HCT116 (cell line): ENCODE data around the gene PDZRN4. TPM values are rescaled to one million over a fixed set of nuclear protein-coding genes. Genes with fewer than 3 reads are reported as not detected.

Source experiments
- ATAC-seq: fragments of 200-7000 bp; cut with Tn5 transposase; 2 replicates; pipeline ENCODE4 v1.9.1; 2020; ENCODE audit warnings: mild to moderate bottlenecking, moderate library complexity
- BruUV-seq: library from RNA; stranded (reverse); fragments of 400-500 nt; replicated peaks from 2 replicates; lab custom pipeline; 2021; lab: Mats Ljungman, UMichigan
- CTCF ChIA-PET: fragments of 300-600 bp; sonication (Branson Sonifier 250); formaldehyde crosslinking; loops from one replicate; lab custom pipeline; 2021; ENCODE audit warnings: antibody characterized with exemption; lab: Charles Lee
- POLR2A ChIA-PET: fragments of 300-600, 350-600 bp; sonication (Branson Sonifier 250); formaldehyde crosslinking; loops from one replicate; lab custom pipeline; 2021; ENCODE audit warnings: antibody characterized with exemption; lab: Charles Lee
- RAD21 ChIA-PET, 2 experiments: fragments of 300-600 bp; sonication (Branson Sonifier 250); formaldehyde crosslinking; loops; one replicate each; lab custom pipeline; 2023; ENCODE audit warnings: low total read pairs in 2 of 2; ENCODE audit not compliant: uncharacterized antibody in 2 of 2, unreplicated experiment in 2 of 2, low non-redundant PET in 1 of 2; lab: Charles Lee
- DNase-seq: peaks from one replicate; pipeline ENCODE4 v3.0.0-alpha.2; 2010; ENCODE audit warnings: low read depth, low spot score
- H2AFZ ChIP-seq: fragments of 200-600 bp; shearing (Covaris generic), sonication (generic); 2 replicates; pipeline ENCODE4 v1.6.1; 2017; ENCODE audit warnings: low read depth, mixed run types, mixed read lengths, antibody characterized with exemption, low read length; ENCODE audit not compliant: poor library complexity, severe bottlenecking
- H3K27ac ChIP-seq: 2 replicates; pipeline ENCODE4 v1.5.1; 2012; ENCODE audit warnings: low read depth, low read length
- H3K27me3 ChIP-seq: fragments of 200-600 bp; sonication (generic); 2 replicates; pipeline ENCODE4 v1.6.1; 2016; ENCODE audit warnings: mixed run types, low read length, mixed read lengths; ENCODE audit not compliant: insufficient read depth
- H3K36me3 ChIP-seq, 2 experiments: fragments of 200-500 bp in 1 of 2; fragments of 200-600 bp in 1 of 2; sonication (Bioruptor generic) in 1 of 2; sonication (generic) in 1 of 2; 2 replicates each; pipeline versions ENCODE4 v1.5.1 to v1.6.1; 2014 to 2016; ENCODE audit warnings: low read length in 2 of 2, inconsistent platforms in 1 of 2, mixed read lengths in 1 of 2, mixed run types in 1 of 2; ENCODE audit not compliant: insufficient read depth in 2 of 2, control insufficient read depth in 1 of 2
- H3K4me1 ChIP-seq, 2 experiments: fragments of 200-600 bp in 1 of 2; sonication (generic) in 1 of 2; 2 replicates each; pipeline versions ENCODE4 v1.5.1 to v1.6.1; 2012 to 2017; ENCODE audit warnings: low read length in 2 of 2, inconsistent platforms in 1 of 2, mild to moderate bottlenecking in 1 of 2, mixed read lengths in 1 of 2, mixed run types in 1 of 2, moderate library complexity in 1 of 2; ENCODE audit not compliant: insufficient read depth in 2 of 2, control insufficient read depth in 1 of 2
- H3K4me2 ChIP-seq: fragments of 200-600 bp; sonication (generic); 2 replicates; pipeline ENCODE4 v1.6.1; 2017; ENCODE audit warnings: mixed run types, low read length, mixed read lengths
- H3K4me3 ChIP-seq, 2 experiments: fragments of 200-600 bp in 1 of 2; sonication (generic) in 1 of 2; replicated peaks in 1 of 2; 2 replicates each; pipeline ENCODE4 v1.5.1; 2011 to 2016; ENCODE audit warnings: low read length in 2 of 2, control low read depth in 1 of 2, low read depth in 1 of 2, mild to moderate bottlenecking in 1 of 2, mixed read lengths in 1 of 2, mixed run types in 1 of 2
- H3K79me2 ChIP-seq: fragments of 200-600 bp; sonication (generic); 2 replicates; pipeline ENCODE4 v1.6.1; 2017; ENCODE audit warnings: mild to moderate bottlenecking, mixed run types, low read length, moderate library complexity, mixed read lengths; ENCODE audit not compliant: insufficient read depth
- H3K9ac ChIP-seq: fragments of 200-600 bp; sonication (generic); 2 replicates; pipeline ENCODE4 v1.6.1; 2016; ENCODE audit warnings: low read length, mixed read lengths
- H3K9me2 ChIP-seq: fragments of 200-600 bp; sonication (generic), shearing (Covaris generic); 2 replicates; pipeline ENCODE4 v1.6.1; 2017; ENCODE audit warnings: mixed run types, mild to moderate bottlenecking, moderate library complexity; ENCODE audit not compliant: insufficient read depth
- H3K9me3 ChIP-seq, 2 experiments: fragments of 200-500 bp in 1 of 2; fragments of 200-600 bp in 1 of 2; sonication (Bioruptor generic) in 1 of 2; sonication (generic) in 1 of 2; 2 replicates each; pipeline ENCODE4 v1.6.1; 2014 to 2017; ENCODE audit warnings: low read length in 2 of 2, mixed read lengths in 2 of 2, inconsistent platforms in 1 of 2, low read depth in 1 of 2, mild to moderate bottlenecking in 1 of 2, mixed run types in 1 of 2, moderate library complexity in 1 of 2; ENCODE audit not compliant: control insufficient read depth in 1 of 2, insufficient read depth in 1 of 2
- H4K20me1 ChIP-seq: fragments of 200-600 bp; sonication (generic), shearing (Covaris generic); 2 replicates; pipeline ENCODE4 v1.6.1; 2017; ENCODE audit warnings: mixed run types, mild to moderate bottlenecking, moderate library complexity; ENCODE audit not compliant: insufficient read depth
- ATF3 ChIP-seq: IDR thresholded peaks from 2 replicates; pipeline ENCODE4 v1.6.1; 2012
- CBX3 ChIP-seq: IDR thresholded peaks from 2 replicates; pipeline ENCODE4 v1.6.1; 2012; ENCODE audit warnings: low read depth
- CEBPB ChIP-seq: IDR thresholded peaks from 2 replicates; pipeline ENCODE4 v1.6.1; 2012; ENCODE audit warnings: low read depth
- CTCF ChIP-seq, 3 experiments: fragments of 200-600 bp in 1 of 3; sonication (generic) in 1 of 3; IDR thresholded peaks in 2 of 3; conservative IDR thresholded peaks in 1 of 3; 2 replicates each; pipeline ENCODE4 v1.5.1; 2012 to 2017; ENCODE audit warnings: low read depth in 2 of 3, low read length in 2 of 3, antibody characterized with exemption in 1 of 3, borderline replicate concordance in 1 of 3, control low read depth in 1 of 3, mild to moderate bottlenecking in 1 of 3, mixed read lengths in 1 of 3, mixed run types in 1 of 3, moderate library complexity in 1 of 3; ENCODE audit not compliant: insufficient read depth in 1 of 3
- EGR1 ChIP-seq: IDR thresholded peaks from 2 replicates; pipeline ENCODE4 v1.6.1; 2012; ENCODE audit warnings: low read depth
- ELF1 ChIP-seq: IDR thresholded peaks from 2 replicates; pipeline ENCODE4 v1.6.1; 2012; ENCODE audit warnings: low read depth, borderline replicate concordance
- EZH2phosphoT487 ChIP-seq: fragments of 200-600 bp; IDR thresholded peaks from 2 replicates; pipeline ENCODE4 v1.6.1; 2018; ENCODE audit warnings: antibody characterized with exemption, borderline replicate concordance
- FOSL1 ChIP-seq: IDR thresholded peaks from 2 replicates; pipeline ENCODE4 v1.6.1; 2012; ENCODE audit warnings: low read depth
- JUND ChIP-seq: IDR thresholded peaks from 2 replicates; pipeline ENCODE4 v1.6.1; 2012
- POLR2A ChIP-seq: IDR thresholded peaks from 2 replicates; pipeline ENCODE4 v1.7.0; 2011; ENCODE audit warnings: borderline replicate concordance; ENCODE audit not compliant: insufficient read depth, insufficient read length; ENCODE audit errors: extremely low read depth
- POLR2AphosphoS5 ChIP-seq: IDR thresholded peaks from 2 replicates; pipeline ENCODE4 v1.6.1; 2011; ENCODE audit warnings: mild to moderate bottlenecking, low read depth, low read length, moderate library complexity
- SP1 ChIP-seq: IDR thresholded peaks from 2 replicates; pipeline ENCODE4 v1.6.1; 2012; ENCODE audit warnings: low read depth
- SRF ChIP-seq: IDR thresholded peaks from 2 replicates; pipeline ENCODE4 v1.6.1; 2012; ENCODE audit warnings: low read depth
- TCF7L2 ChIP-seq: IDR thresholded peaks from 2 replicates; pipeline ENCODE4 v1.7.0; 2011; ENCODE audit warnings: borderline replicate concordance, inconsistent platforms; ENCODE audit not compliant: insufficient read depth, insufficient read length; ENCODE audit errors: extremely low read depth
- YY1 ChIP-seq: IDR thresholded peaks from 2 replicates; pipeline ENCODE4 v1.6.1; 2011; ENCODE audit warnings: low read length, low read depth, moderate library complexity, mild to moderate bottlenecking; ENCODE audit not compliant: insufficient replicate concordance; ENCODE audit errors: extremely low read depth
- ZFX ChIP-seq: fragments of 450-650 bp; IDR thresholded peaks from 2 replicates; pipeline ENCODE4 v1.6.1; 2017
- ZNF274 ChIP-seq: fragments of 200-500 bp; sonication (Bioruptor generic); IDR thresholded peaks from 2 replicates; pipeline ENCODE4 v1.6.1; 2014; ENCODE audit warnings: mild to moderate bottlenecking, low read depth, low read length, inconsistent platforms
- intact Hi-C: fragments of 100-400 bp; cut with micrococcal nuclease; formaldehyde crosslinking; loops from 2 replicates; pipeline ENCODE4 v1.10.0; 2022
- total RNA-seq: library from RNA; stranded (reverse); gene quantifications from one replicate; pipeline ENCODE4 v1.2.1, GENCODE V29; 2021; ENCODE audit not compliant: unreplicated experiment

Gene PDZRN4
- total RNA-seq, 1 experiment from 2014 or later: not detected

DNA sequence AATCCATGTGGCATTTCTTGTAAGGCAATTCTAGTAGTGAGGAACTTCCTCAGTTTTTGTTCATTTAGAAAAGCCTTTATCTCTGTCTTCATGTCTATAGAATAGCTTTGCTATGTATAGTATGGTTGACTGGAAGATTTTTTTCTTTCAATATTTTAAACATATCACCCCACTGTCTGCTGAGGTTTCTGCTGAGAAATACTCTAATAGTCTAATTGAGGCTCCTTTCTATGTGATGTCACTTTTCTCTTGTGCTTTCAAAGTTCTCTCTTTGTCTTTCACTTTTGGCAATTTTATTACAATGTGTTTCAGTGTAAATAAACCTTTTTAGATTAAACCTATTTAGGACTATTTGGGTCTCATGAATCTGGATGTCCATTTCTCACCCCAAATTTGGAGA, 192.8 kb downstream of the PDZRN4 start (continued):
- no peak for TF ChIP-seq CBX3
- TF ChIP-seq TCF7L2: no peak

- POLR2A ChIA-PET: no interaction called here
- H3K36me3 ChIP-seq: no peaks in the 10 kb centered on the region
- no peak for DNase-seq
- no TSS peak for BruUV-seq
- H3K4me1 ChIP-seq: no peaks in the 10 kb centered on the region
- no peaks in the 10 kb centered on the region for H3K27me3 ChIP-seq
- H3K27ac ChIP-seq: no peak overlapping the region
- no peak overlapping the region for H2AFZ ChIP-seq
- intact Hi-C loops: no loop called here
- no peak overlapping the region for H3K4me3 ChIP-seq
- H3K79me2 ChIP-seq: no peaks in the 10 kb centered on the region
- RAD21 ChIA-PET: no interaction called here
- ATAC-seq: no peak
- no peaks in the 10 kb centered on the region for H3K9me2 ChIP-seq
- H3K4me2 ChIP-seq: no peak overlapping the region
- no peak overlapping the region for H3K9ac ChIP-seq
- no peaks in the 10 kb centered on the region for H3K9me3 ChIP-seq
- H4K20me1 ChIP-seq: no peaks in the 10 kb centered on the region
- TF ChIP-seq FOSL1 (no peak), SP1 (no peak), POLR2AphosphoS5 (no peak)
- CTCF ChIA-PET: no interaction called here
These were observed 214.7 kb downstream of the PDZRN4 start for GRCh38 chr12:41402801-41403200.

GRCh38 chr12:41407232-41407799, 219.2 kb downstream of the PDZRN4 start:
- no peak for ATAC-seq
- TF ChIP-seq YY1 (no peak), ZNF274 (no peak), SRF (no peak), EGR1 (no peak), ELF1 (no peak), EZH2phosphoT487 (no peak), POLR2AphosphoS5 (no peak), FOSL1 (no peak), ZFX (no peak), CTCF (IDR thresholded peaks at IDR 0.05 in 2 of 3, conservative IDR thresholded peaks at IDR 0.05 in 1 of 3; ENCODE audit: borderline replicate concordance in 1 of 3, insufficient read depth in 1 of 3, low read depth in 2 of 3, low read length in 2 of 3) (no peak), CEBPB (no peak), TCF7L2 (no peak), POLR2A (no peak), JUND (no peak), ATF3 (no peak), CBX3 (no peak)

More at GRCh38 chr12:41407232-41407799, 219.2 kb downstream of the PDZRN4 start:
- Histone ChIP-seq H4K20me1 (no peaks in the 10 kb centered on the region), H3K9ac (no peak overlapping the region), H3K27me3 (no peaks in the 10 kb centered on the region), H2AFZ (no peak overlapping the region), H3K27ac (no peak overlapping the region), H3K4me1 (no peaks in the 10 kb centered on the region), H3K9me2 (no peaks in the 10 kb centered on the region), H3K4me2 (no peak overlapping the region), H3K9me3 (no peaks in the 10 kb centered on the region), H3K79me2 (no peaks in the 10 kb centered on the region), H3K36me3 (no peaks in the 10 kb centered on the region), H3K4me3 (no peak overlapping the region)
- no TSS peak for BruUV-seq
- intact Hi-C loops: no loop called here
- ChIA-PET CTCF (no interaction called here), RAD21 (no interaction called here), POLR2A (no interaction called here)
- DNase-seq: no peak
